ENCODE results near the gene TULP4.

- no peak for TF ChIP-seq YY1 (tag by site-specific recombination; IDR thresholded peaks at IDR 0.05)
- TF ChIP-seq ZNF274 (IDR thresholded peaks at IDR 0.05; ENCODE audit: low read length): no peak
- no peak for TF ChIP-seq ZNF274 (tag by site-specific recombination; IDR thresholded peaks at IDR 0.05; ENCODE audit: borderline replicate concordance)
- no peak for TF ChIP-seq CTCF (tag by site-specific recombination; IDR thresholded peaks at IDR 0.05)
- TF ChIP-seq EGR2 (tag by site-specific recombination; IDR thresholded peaks at IDR 0.05; ENCODE audit: low read depth): no peak
- no peak for TF ChIP-seq ZSCAN23 (tag by site-specific recombination; IDR thresholded peaks at IDR 0.05)
- TF ChIP-seq ZBTB11 (tag by site-specific recombination; conservative IDR thresholded peaks at IDR 0.05; ENCODE audit: low read depth): no peak
- no peak for TF ChIP-seq PBX3 (CRISPR knock-in tag; IDR thresholded peaks at IDR 0.05)
- TF ChIP-seq ZNF24 (tag by site-specific recombination; IDR thresholded peaks at IDR 0.05): no peak
These were observed 93.7 kb downstream of the TULP4 start for GRCh38 chr6:158405933-158406332.

Data from HEK293 (cell line).